ENCODE results near the gene DCUN1D2.

DNA sequence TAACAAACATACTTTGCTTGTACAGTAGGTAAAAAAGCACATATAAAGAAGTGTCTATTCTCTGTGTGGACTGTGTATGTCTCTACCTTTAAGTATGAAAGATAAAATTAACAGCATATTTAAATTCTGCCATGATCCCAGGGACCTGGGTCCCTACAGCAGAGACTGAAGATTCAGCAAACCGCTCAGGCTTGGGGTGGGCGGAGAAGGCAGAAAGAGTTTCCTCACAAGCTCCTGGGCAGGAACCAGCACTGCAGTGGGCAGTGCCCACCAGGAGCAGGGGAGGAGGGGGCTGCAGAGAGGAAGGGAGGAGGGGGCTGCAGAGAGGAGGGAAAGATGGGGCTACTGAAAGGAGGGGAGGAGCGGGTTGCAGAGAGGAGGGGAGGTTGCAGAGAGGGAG is 81.9 kb downstream of the DCUN1D2 start:
- TF ChIP-seq, protein P1, sequence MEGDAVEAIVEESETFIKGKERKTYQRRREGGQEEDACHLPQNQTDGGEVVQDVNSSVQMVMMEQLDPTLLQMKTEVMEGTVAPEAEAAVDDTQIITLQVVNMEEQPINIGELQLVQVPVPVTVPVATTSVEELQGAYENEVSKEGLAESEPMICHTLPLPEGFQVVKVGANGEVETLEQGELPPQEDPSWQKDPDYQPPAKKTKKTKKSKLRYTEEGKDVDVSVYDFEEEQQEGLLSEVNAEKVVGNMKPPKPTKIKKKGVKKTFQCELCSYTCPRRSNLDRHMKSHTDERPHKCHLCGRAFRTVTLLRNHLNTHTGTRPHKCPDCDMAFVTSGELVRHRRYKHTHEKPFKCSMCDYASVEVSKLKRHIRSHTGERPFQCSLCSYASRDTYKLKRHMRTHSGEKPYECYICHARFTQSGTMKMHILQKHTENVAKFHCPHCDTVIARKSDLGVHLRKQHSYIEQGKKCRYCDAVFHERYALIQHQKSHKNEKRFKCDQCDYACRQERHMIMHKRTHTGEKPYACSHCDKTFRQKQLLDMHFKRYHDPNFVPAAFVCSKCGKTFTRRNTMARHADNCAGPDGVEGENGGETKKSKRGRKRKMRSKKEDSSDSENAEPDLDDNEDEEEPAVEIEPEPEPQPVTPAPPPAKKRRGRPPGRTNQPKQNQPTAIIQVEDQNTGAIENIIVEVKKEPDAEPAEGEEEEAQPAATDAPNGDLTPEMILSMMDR (IDR thresholded peaks at IDR 0.05; ENCODE audit: insufficient read depth, low read length): no peak
- TF ChIP-seq REST (IDR thresholded peaks at IDR 0.05; ENCODE audit: insufficient replicate concordance, low read depth): no peak
- TF ChIP-seq POLR2AphosphoS5 (IDR thresholded peaks at IDR 0.05; ENCODE audit: low read depth): no peak

All from HL-60 (cell line).